Measurements from ENCODE around the gene CDCA7.
"Not testable (repeated sequence)": the region's sequence is repeated elsewhere in the genome, so short reads cannot be mapped to it uniquely, and the experiment has no call there.

CDCA7 gene

DNA sequence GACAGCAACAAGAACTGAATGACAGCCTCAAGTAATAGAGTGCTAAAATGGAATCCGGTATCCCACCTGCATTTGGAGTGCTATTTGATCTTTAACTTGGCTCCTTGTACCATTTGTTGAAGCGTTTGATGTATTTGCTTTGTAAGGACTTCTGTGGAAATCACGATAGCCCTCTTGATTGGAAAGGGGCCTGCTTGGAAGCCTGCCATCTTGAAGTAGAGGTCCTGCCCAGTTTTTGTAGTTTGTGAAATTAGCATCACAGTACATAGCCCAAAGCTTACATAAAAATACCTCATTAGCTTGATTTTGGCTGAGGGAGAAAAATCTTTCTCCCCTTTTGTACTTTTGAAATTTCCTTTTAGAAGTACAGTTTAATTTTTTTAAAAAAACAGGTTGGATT lies 2.7 kb downstream of the CDCA7 start:
- no peak for FAIRE-seq
- DNase-seq (ENCODE audit: extremely low spot score, insufficient read length, low read depth): no peak

- DNase-seq (ENCODE audit: extremely low spot score, insufficient read length, low read depth) (no peak), FAIRE-seq (no peak)
These were observed 3.9 kb downstream of the CDCA7 start for GRCh38 chr2:173358616-173359015.

DNA sequence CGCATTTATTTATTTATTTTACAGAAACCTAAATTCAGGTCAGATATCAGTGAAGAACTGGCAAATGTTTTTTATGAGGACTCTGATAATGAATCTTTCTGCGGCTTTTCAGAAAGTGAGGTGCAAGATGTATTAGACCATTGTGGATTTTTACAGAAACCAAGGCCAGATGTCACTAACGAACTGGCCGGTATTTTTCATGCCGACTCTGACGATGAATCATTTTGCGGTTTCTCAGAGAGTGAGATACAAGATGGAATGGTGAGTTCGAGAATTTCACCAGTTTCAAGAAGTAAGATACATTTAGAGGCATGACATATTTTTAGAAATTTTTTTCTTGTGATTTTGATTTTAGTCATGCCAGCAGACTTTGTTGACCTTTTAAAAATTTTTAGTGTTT lies 4.6 kb downstream of the CDCA7 start:
- peak; percentile 29 for DNase-seq (ENCODE audit: extremely low spot score, insufficient read length, low read depth)
- peak; percentile 86 for FAIRE-seq

- peak; percentile 73 for FAIRE-seq
- DNase-seq (ENCODE audit: extremely low spot score, insufficient read length, low read depth): no peak
These were observed 15.5 kb downstream of the CDCA7 start for GRCh38 chr2:173370198-173370597.

- no peak for DNase-seq (ENCODE audit: extremely low spot score, insufficient read length, low read depth)
- no peak for FAIRE-seq
These were observed 16.4 kb downstream of the CDCA7 start for GRCh38 chr2:173371023-173371422.

DNA sequence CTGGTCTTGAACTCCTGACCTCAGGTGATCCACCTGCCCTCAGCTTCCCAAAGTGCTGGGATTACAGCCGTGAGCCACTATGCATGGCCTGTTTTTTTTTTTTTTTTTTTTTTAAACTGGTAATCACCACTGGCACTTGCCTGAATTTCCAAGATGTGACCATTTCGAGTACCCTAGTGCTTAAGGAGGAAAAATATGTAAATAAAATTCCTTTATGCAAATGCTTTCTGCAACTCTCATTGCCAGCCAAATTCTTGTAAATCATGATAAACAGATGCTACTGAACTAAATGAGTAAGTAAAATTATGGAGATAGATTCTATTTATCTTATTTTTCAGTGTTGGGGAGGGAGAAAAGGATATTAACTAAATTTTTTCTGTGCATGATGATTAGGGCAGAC lies 18.6 kb downstream of the CDCA7 start:
- DNase-seq (ENCODE audit: extremely low spot score, insufficient read length, low read depth) (no peak), FAIRE-seq (no peak)

DNA sequence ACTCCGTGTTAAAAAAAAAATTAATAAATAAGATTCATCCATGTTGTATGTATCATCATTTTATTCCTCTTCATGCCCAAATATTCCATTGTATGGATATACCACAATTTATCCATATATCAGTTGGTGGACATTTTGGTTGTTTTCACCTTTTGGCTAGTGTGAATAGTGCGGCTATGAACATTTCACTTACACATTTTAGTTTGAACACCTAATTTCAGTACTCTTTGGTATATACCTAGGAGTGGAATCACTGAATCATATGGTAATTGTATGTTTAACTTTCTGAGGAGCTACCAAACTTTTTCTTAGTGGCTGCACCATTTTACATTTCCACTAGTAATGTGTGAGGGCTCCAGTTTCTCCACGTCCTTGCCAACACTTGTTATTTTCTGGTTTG lies 20.0 kb downstream of the CDCA7 start:
- FAIRE-seq (no peak), DNase-seq (ENCODE audit: extremely low spot score, insufficient read length, low read depth) (no peak)

GRCh38 chr2:173385534-173385933 lies 30.9 kb downstream of the CDCA7 start:
- DNase-seq (ENCODE audit: extremely low spot score, insufficient read length, low read depth); FAIRE-seq: not testable (repeated sequence)

- FAIRE-seq (no peak), DNase-seq (ENCODE audit: extremely low spot score, insufficient read length, low read depth) (no peak)
These were observed 31.5 kb downstream of the CDCA7 start for GRCh38 chr2:173386021-173386737.

DNA sequence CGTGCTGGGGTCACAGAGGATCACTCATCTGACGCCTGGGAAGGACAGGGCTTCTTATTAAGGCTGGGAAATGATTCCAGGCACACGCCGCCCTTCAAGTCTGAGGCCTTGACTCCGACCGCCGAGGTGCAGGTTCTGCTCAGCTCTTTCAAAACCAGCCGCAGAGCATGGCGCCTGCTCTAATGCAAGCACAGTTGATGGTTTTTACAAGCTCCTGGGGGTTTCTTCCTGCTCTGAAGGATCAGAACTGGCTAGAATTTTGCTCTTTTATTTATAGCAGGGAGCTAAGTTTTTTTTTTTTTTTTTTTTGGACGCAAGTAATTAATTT lies 32.0 kb downstream of the CDCA7 start:
- FAIRE-seq: no peak
- no peak for DNase-seq (ENCODE audit: extremely low spot score, insufficient read length, low read depth)

DNA sequence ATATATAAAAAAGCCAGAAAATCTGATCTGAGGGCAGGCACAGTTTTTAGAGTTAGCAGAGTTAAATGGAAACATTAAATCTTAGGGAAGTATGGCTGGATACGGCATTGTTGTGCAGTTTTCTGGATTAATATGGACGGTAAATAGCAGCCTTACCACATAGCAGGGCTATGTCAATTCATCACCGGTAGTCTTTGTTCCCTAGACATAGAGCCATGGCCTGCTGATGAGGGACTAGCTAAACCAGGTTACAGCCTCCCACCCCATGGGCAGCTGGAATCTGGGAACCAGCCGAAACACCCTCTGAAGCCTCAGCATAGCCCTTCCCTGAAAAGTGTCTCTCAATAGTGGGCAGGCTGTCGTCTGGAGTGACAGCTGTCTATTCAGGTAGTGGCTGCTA lies 32.4 kb downstream of the CDCA7 start:
- FAIRE-seq (no peak), DNase-seq (ENCODE audit: extremely low spot score, insufficient read length, low read depth) (no peak)

GRCh38 chr2:173387660-173388059 lies 33.0 kb downstream of the CDCA7 start:
- FAIRE-seq: no peak
- no peak for DNase-seq (ENCODE audit: extremely low spot score, insufficient read length, low read depth)

GRCh38 chr2:173388795-173389194 lies 34.1 kb downstream of the CDCA7 start:
- DNase-seq (ENCODE audit: extremely low spot score, insufficient read length, low read depth) (no peak), FAIRE-seq (no peak)

GRCh38 chr2:173390036-173390435 lies 35.4 kb downstream of the CDCA7 start:
- no peak for FAIRE-seq

GRCh38 chr2:173392731-173393130 lies 38.1 kb downstream of the CDCA7 start:
- FAIRE-seq (no peak), DNase-seq (ENCODE audit: extremely low spot score, insufficient read length, low read depth) (no peak)

More at GRCh38 chr2:173390036-173390435, 35.4 kb downstream of the CDCA7 start:
- no peak for DNase-seq (ENCODE audit: extremely low spot score, insufficient read length, low read depth)

GRCh38 chr2:173393186-173393585 lies 38.5 kb downstream of the CDCA7 start:
- FAIRE-seq: no peak

DNA sequence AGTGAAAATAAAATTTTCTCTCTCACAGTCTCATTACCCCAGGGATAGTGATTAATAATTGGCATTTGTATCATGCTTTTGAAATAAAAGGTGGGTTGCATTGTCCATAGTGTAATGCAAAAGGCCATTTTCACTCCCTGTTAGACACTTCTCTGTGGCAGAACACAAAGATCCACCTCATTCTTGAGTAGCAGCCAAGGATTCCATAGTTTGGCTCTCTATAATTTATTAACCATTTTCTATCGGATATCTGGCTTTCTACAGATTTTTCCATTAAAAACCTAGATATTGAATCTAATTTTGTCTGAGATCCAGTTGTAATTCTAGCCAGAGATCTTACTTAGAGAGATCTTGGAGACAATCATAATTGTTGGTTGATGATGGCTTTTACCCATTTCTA lies 39.0 kb downstream of the CDCA7 start:
- FAIRE-seq: no peak

More at GRCh38 chr2:173393186-173393585, 38.5 kb downstream of the CDCA7 start:
- no peak for DNase-seq (ENCODE audit: extremely low spot score, insufficient read length, low read depth)

DNA sequence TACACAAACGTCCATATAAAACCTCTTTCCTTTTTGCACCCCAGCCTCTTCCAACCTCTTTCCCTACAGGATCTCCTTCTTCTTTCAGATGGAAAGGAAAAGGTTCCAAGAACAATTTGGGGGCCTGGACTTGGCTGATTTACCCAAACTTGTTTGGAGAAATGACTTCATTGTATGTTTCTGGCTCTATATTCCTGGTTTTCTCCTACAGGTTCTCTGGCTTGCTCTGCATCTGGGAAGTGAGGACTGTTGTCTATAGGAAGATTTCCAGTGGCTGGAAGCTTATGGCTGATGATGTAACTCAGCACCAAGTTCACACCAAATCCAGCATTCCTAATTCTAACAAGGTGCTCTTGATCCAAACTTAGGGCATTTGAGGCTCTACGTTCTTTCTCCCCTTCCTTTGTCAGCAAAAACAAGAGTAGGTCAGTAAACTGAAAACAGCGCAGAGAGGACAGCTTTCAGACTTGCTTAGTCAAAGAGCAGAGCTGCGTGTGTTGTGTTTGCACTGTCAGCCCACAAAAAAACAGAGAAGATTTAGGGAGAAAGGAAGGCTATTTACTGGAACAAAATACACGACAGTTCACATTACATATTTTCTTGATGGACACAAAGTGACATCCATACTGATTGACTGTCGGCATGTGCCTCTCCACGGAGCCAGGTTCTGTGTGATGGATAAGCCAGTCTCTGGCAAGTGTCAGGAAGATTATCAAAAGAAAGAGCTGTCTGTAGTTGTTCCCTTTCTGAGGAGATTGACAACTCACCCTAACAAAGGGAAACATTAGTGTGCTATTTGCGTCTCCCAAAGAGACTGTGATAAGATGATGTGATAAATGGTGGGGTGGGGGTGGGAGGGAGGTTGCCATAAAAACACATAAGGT lies 39.7 kb downstream of the CDCA7 start:
- DNase-seq (ENCODE audit: extremely low spot score, insufficient read length, low read depth) (no peak), FAIRE-seq (no peak)

More for the DNA sequence above, 39.0 kb downstream of the CDCA7 start:
- no peak for DNase-seq (ENCODE audit: extremely low spot score, insufficient read length, low read depth)

GRCh38 chr2:173395567-173396351 lies 41.1 kb downstream of the CDCA7 start:
- FAIRE-seq (no peak), DNase-seq (ENCODE audit: extremely low spot score, insufficient read length, low read depth) (no peak)

GRCh38 chr2:173397539-173397938 lies 42.9 kb downstream of the CDCA7 start:
- FAIRE-seq (no peak), DNase-seq (ENCODE audit: extremely low spot score, insufficient read length, low read depth) (no peak)

- FAIRE-seq (no peak), DNase-seq (ENCODE audit: extremely low spot score, insufficient read length, low read depth) (no peak)
These were observed 44.6 kb downstream of the CDCA7 start for GRCh38 chr2:173399229-173399628.

Data from GM18507 (cell line).